ENCODE measurements around the gene IQCE. TPM values are rescaled to one million over a fixed set of nuclear protein-coding genes. Genes with fewer than 3 reads are reported as not detected.

Gene IQCE
- total and polyA plus RNA-seq, 2 donors from 2014 or later = 6.1 to 27.8 TPM

DNA sequence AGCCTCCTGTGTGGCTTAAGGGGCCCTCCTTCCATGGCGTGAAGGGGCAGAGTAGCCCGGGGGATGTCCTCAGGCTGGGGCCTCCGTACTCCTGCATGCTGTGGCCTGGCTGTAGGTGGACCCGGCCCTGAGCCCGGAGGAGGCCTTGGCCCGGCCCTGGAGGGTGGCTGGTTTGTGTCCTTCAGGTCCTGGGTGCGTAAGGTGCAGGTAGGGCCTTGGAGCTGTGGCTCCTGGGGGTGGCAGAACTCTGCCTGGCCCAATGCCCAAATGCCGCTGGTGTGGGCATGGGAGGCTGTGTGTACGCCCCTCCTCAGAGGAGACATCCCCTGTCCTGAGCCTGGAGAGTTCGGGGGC lies 102.3 kb downstream of the IQCE start:
- no peaks in the 10 kb centered on the region for H3K27me3 ChIP-seq (ENCODE audit: control insufficient read depth, insufficient read depth, low read length)
- intact Hi-C loops (cut with DNase I) = no loop called here
- H3K4me1 ChIP-seq (ENCODE audit: control insufficient read depth in 2 of 3, insufficient read depth in 2 of 3, low read depth in 1 of 3, low read length in 3 of 3) = peaks cover 0 to 11% (median 0%) of the 10 kb centered on the region in 3 donors
- H3K9me3 ChIP-seq (ENCODE audit: control insufficient read depth in 2 of 3, insufficient read depth in 1 of 3, low read length in 3 of 3) = no peaks in the 10 kb centered on the region
- no peak overlapping the region for H3K4me3 ChIP-seq (ENCODE audit: low read length in 3 of 3)
- DNase-seq = peak in 1 of 5 donors; percentile 61
- FAIRE-seq = no peak
- no peak overlapping the region for H3K27ac ChIP-seq (ENCODE audit: low read depth in 2 of 2, low read length in 2 of 2)
- H3K36me3 ChIP-seq (ENCODE audit: control insufficient read depth in 2 of 3, insufficient read depth in 3 of 3, low read length in 3 of 3) = peaks cover 2 to 10% (median 8%) of the 10 kb centered on the region in 3 donors
- TF ChIP-seq, protein P1, sequence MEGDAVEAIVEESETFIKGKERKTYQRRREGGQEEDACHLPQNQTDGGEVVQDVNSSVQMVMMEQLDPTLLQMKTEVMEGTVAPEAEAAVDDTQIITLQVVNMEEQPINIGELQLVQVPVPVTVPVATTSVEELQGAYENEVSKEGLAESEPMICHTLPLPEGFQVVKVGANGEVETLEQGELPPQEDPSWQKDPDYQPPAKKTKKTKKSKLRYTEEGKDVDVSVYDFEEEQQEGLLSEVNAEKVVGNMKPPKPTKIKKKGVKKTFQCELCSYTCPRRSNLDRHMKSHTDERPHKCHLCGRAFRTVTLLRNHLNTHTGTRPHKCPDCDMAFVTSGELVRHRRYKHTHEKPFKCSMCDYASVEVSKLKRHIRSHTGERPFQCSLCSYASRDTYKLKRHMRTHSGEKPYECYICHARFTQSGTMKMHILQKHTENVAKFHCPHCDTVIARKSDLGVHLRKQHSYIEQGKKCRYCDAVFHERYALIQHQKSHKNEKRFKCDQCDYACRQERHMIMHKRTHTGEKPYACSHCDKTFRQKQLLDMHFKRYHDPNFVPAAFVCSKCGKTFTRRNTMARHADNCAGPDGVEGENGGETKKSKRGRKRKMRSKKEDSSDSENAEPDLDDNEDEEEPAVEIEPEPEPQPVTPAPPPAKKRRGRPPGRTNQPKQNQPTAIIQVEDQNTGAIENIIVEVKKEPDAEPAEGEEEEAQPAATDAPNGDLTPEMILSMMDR (IDR thresholded peaks at IDR 0.05; ENCODE audit: borderline replicate concordance, extremely low read depth, insufficient read depth) = no peak
- H3K9ac ChIP-seq (ENCODE audit: low read length in 3 of 3) = no peak overlapping the region

- intact Hi-C loops (cut with DNase I) = no loop called here
- Histone ChIP-seq H3K4me3 (ENCODE audit: low read length in 3 of 3) (no peak overlapping the region), H3K4me1 (ENCODE audit: control insufficient read depth in 2 of 3, insufficient read depth in 2 of 3, low read depth in 1 of 3, low read length in 3 of 3) (peaks cover 0 to 11% (median 0%) of the 10 kb centered on the region in 3 donors), H3K27ac (ENCODE audit: low read depth in 2 of 2, low read length in 2 of 2) (no peak overlapping the region), H3K9me3 (ENCODE audit: control insufficient read depth in 2 of 3, insufficient read depth in 1 of 3, low read length in 3 of 3) (no peaks in the 10 kb centered on the region), H3K36me3 (ENCODE audit: control insufficient read depth in 2 of 3, insufficient read depth in 3 of 3, low read length in 3 of 3) (peaks cover 2 to 7% (median 6%) of the 10 kb centered on the region in 3 donors), H3K27me3 (ENCODE audit: control insufficient read depth, insufficient read depth, low read length) (no peaks in the 10 kb centered on the region), H3K9ac (ENCODE audit: low read length in 3 of 3) (no peak overlapping the region)
- DNase-seq (peak in 1 of 5 donors; percentile 72), FAIRE-seq (no peak)
- TF ChIP-seq, protein P1 (IDR thresholded peaks at IDR 0.05; ENCODE audit: borderline replicate concordance, extremely low read depth, insufficient read depth) = no peak
These were observed 103.0 kb downstream of the IQCE start for GRCh38 chr7:2661602-2662272.

DNA sequence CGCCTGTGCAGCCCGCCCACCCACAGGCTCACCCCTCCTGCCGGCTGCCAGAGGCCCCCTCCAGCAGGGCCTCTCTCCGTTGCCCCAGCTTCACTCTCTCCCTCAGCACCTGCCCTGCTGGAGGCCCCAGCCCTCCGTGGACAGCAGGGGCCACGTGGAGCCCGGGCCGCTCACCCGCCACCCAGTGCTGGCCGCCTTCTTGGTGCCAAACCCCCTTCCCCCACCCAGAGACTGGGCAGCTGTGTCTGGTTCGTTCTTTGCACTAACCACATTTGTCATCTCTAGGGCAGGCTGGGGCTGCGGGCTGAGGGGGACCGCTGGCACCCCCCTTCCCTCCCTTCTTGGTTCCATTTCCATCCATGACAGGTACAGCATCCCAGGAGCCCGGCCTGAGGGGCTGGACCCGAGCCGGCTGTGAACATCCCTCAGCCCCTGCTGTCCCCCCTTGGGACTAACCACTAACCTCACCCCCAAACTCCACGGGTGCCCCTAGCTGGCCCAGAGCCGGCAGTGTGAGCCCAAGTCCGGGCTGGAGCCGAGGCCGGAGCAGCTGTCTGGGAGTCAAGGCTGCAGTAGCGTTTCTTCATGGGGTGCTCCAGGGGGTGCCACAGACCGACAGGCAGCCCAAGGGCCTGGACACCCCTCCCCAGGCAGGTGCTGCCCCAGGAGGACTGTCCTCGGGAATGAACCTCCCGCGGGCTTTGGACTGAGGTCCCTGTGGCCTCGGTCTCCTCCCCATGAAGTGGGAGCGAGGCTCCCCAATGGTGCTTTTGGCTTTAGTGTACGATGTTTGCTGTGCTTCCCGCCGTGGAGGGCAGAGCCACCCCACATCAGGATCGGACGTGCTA lies 103.7 kb downstream of the IQCE start:
- intact Hi-C loops (cut with DNase I) = no loop called here
- no peak for FAIRE-seq
- no peaks in the 10 kb centered on the region for H3K9me3 ChIP-seq (ENCODE audit: control insufficient read depth in 2 of 3, insufficient read depth in 1 of 3, low read length in 3 of 3)
- H3K27me3 ChIP-seq (ENCODE audit: control insufficient read depth, insufficient read depth, low read length) = no peaks in the 10 kb centered on the region
- H3K27ac ChIP-seq (ENCODE audit: low read depth in 2 of 2, low read length in 2 of 2) = peak overlapping the region in 1 of 2 donors; percentile 71
- peaks cover 0 to 14% (median 5%) of the 10 kb centered on the region in 3 donors for H3K4me1 ChIP-seq (ENCODE audit: control insufficient read depth in 2 of 3, insufficient read depth in 2 of 3, low read depth in 1 of 3, low read length in 3 of 3)
- peak in 1 of 5 donors; percentile 71 for DNase-seq
- TF ChIP-seq, protein P1 (IDR thresholded peaks at IDR 0.05; ENCODE audit: borderline replicate concordance, extremely low read depth, insufficient read depth) = no peak
- H3K9ac ChIP-seq (ENCODE audit: low read length in 3 of 3) = no peak overlapping the region
- no peak overlapping the region for H3K4me3 ChIP-seq (ENCODE audit: low read length in 3 of 3)
- peaks cover 0 to under 1% (median 0%) of the 10 kb centered on the region in 3 donors for H3K36me3 ChIP-seq (ENCODE audit: control insufficient read depth in 2 of 3, insufficient read depth in 3 of 3, low read length in 3 of 3)

Measured in kidney (tissue), 14 donors.